Measurements from ENCODE around the gene CGB7. TPM values are rescaled to one million over a fixed set of nuclear protein-coding genes. Genes with fewer than 3 reads are reported as not detected.

The CGB7 gene
- 0.31 TPM in 1 of 2 replicates, not detected in the other for total RNA-seq (ENCODE audit: low replicate concordance)

DNA sequence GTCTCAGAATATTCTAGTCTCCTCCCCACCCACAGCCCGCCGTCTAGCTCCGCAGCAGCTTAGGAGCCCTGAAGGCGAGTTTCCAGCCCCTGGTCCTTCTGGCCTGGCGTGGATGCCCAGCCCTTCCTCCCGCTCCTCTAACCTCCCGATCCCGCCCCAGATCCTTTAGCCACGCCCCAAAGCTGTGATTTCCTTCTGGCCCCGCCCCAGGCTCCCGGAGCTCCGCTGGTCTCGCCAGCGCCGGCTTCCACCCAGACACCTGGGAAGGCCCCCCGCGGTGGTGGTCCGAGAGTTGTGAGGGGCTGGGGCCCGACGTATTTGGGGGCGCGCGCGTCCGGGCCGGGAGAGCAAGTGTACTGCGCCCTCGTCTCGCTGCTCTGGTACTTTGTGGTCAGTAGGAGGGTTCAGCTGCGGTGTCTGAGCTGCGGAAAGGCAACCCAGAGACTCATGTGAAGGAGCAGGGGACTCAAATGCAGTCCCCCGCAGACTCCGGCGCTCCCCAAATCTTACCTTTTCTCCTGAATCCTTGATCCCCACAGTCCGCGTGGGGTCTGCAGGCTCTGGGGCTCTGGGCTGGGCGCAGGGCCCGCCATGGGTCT is at the start of gene CGB7:
TSS of gene CGB7 (minus strand) at position 114 of the 599 bp plus-strand sequence. CDS start 2,374 bp downstream, outside the sequence.
- peaks cover 13% of the 10 kb centered on the region for H3K4me1 ChIP-seq
- no peaks in the 10 kb centered on the region for H3K9me3 ChIP-seq (ENCODE audit: low read depth)
- TF ChIP-seq EZH2phosphoT487 (IDR thresholded peaks at IDR 0.05) (no peak), EZH2 (IDR thresholded peaks at IDR 0.05) (no peak)
- TF ChIP-seq, protein P1, sequence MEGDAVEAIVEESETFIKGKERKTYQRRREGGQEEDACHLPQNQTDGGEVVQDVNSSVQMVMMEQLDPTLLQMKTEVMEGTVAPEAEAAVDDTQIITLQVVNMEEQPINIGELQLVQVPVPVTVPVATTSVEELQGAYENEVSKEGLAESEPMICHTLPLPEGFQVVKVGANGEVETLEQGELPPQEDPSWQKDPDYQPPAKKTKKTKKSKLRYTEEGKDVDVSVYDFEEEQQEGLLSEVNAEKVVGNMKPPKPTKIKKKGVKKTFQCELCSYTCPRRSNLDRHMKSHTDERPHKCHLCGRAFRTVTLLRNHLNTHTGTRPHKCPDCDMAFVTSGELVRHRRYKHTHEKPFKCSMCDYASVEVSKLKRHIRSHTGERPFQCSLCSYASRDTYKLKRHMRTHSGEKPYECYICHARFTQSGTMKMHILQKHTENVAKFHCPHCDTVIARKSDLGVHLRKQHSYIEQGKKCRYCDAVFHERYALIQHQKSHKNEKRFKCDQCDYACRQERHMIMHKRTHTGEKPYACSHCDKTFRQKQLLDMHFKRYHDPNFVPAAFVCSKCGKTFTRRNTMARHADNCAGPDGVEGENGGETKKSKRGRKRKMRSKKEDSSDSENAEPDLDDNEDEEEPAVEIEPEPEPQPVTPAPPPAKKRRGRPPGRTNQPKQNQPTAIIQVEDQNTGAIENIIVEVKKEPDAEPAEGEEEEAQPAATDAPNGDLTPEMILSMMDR (IDR thresholded peaks at IDR 0.05) = no peak
- no peak within 1 kb of the TSS for H3K9ac ChIP-seq
- H3K27me3 ChIP-seq = peaks cover 65% of the 10 kb centered on the region
- peak within 1 kb of the TSS; percentile 78 for H3K4me3 Mint-ChIP-seq
- peak within 1 kb of the TSS; percentile 75 for H2AFZ ChIP-seq (replicated peaks)
- H3K36me3 ChIP-seq = no peaks in the 10 kb centered on the region
- H4K20me1 ChIP-seq (ENCODE audit: low read depth) = peaks cover 5% of the 10 kb centered on the region
- no peaks in the 10 kb centered on the region for H3K9me3 Mint-ChIP-seq
- H3K4me1 Mint-ChIP-seq = peaks cover 22% of the 10 kb centered on the region
- H3F3A ChIP-seq (ENCODE audit: low read depth) = no peaks in the 10 kb centered on the region
- H3K36me3 Mint-ChIP-seq = no peaks in the 10 kb centered on the region
- no peak within 1 kb of the TSS for H3K27ac ChIP-seq
- no peaks in the 10 kb centered on the region for H3K79me2 ChIP-seq (ENCODE audit: low read depth)
- peaks cover 44% of the 10 kb centered on the region for H3K27me3 Mint-ChIP-seq (ENCODE audit: insufficient read depth, low read depth)
- peak; percentile 87 for DNase-seq (ENCODE audit: low spot score)
- no peak within 1 kb of the TSS for H3K27ac Mint-ChIP-seq
- peak within 1 kb of the TSS; percentile 48 for H3K4me3 ChIP-seq
- H3K4me2 ChIP-seq = peak within 1 kb of the TSS; percentile 76

- Histone ChIP-seq H3K27me3 (no peaks in the 10 kb centered on the region), H3K4me2 (no peak overlapping the region), H3K4me1 (no peaks in the 10 kb centered on the region), H4K20me1 (ENCODE audit: low read depth) (peaks cover 75% of the 10 kb centered on the region), H3K36me3 (no peaks in the 10 kb centered on the region), H3K4me3 (no peak overlapping the region), H3K27ac (no peak overlapping the region), H3F3A (ENCODE audit: low read depth) (peaks cover 63% of the 10 kb centered on the region), H3K9me3 (ENCODE audit: low read depth) (no peaks in the 10 kb centered on the region), H3K79me2 (ENCODE audit: low read depth) (peaks cover 10% of the 10 kb centered on the region), H2AFZ (replicated peaks) (no peak overlapping the region), H3K9ac (no peak overlapping the region)
- peaks cover 5% of the 10 kb centered on the region for H3K27me3 Mint-ChIP-seq (ENCODE audit: insufficient read depth, low read depth)
- H3K27ac Mint-ChIP-seq = no peak overlapping the region
- DNase-seq (ENCODE audit: low spot score) = peak; percentile 76
- TF ChIP-seq, protein P1 (IDR thresholded peaks at IDR 0.05) = peak; percentile 91
- TF ChIP-seq EZH2phosphoT487 (IDR thresholded peaks at IDR 0.05) = no peak
- no peak for TF ChIP-seq EZH2 (IDR thresholded peaks at IDR 0.05)
- peaks cover 3% of the 10 kb centered on the region for H3K4me1 Mint-ChIP-seq
- H3K4me3 Mint-ChIP-seq = no peak overlapping the region
- H3K36me3 Mint-ChIP-seq = peaks cover 34% of the 10 kb centered on the region
- H3K9me3 Mint-ChIP-seq = no peaks in the 10 kb centered on the region
Measured at GRCh38 chr19:49106648-49107135, 49.1 kb upstream of the CGB7 start.

DNA sequence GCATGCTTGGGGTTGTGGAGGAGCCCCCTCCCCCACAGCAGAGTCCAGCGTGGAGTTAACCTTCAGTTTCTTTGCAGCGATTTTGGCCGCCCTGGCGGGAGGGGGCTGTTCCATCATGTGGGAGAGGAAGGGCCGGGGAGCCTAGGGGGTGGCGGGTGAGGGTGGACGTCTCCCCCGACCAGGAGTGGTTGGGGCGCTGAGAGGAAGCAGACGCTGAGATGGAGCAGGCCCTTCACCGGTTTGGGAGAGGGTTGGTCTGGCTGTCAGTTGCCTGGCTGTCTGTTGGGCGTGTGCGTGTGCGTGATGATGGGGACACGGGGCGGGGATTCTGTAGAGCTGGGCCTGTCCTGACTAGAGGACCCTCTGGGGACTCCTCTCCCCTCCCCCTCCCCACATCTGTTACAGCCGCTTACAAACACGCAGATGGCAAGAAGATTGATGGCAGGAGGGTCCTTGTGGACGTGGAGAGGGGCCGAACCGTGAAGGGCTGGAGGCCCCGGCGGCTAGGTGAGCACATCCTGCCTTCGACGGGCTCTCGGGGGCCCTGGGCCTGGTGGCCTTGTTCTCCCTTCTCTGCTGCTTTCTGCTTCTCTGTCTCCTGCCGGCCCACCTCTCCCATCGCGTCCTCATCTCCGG is 46.8 kb upstream of the CGB7 start:
- Histone ChIP-seq H3F3A (ENCODE audit: low read depth) (peaks cover 62% of the 10 kb centered on the region), H3K79me2 (ENCODE audit: low read depth) (peaks cover 28% of the 10 kb centered on the region), H3K4me3 (no peak overlapping the region), H2AFZ (replicated peaks) (no peak overlapping the region), H3K27me3 (no peaks in the 10 kb centered on the region), H3K27ac (no peak overlapping the region), H3K9ac (no peak overlapping the region), H3K36me3 (peaks cover 1% of the 10 kb centered on the region), H3K4me1 (no peaks in the 10 kb centered on the region), H3K9me3 (ENCODE audit: low read depth) (no peaks in the 10 kb centered on the region), H4K20me1 (ENCODE audit: low read depth) (peaks cover 86% of the 10 kb centered on the region), H3K4me2 (no peak overlapping the region)
- TF ChIP-seq, protein P1 (IDR thresholded peaks at IDR 0.05) = no peak
- TF ChIP-seq EZH2 (IDR thresholded peaks at IDR 0.05) (no peak), EZH2phosphoT487 (IDR thresholded peaks at IDR 0.05) (no peak)
- H3K27ac Mint-ChIP-seq = no peak overlapping the region
- peaks cover 45% of the 10 kb centered on the region for H3K36me3 Mint-ChIP-seq
- peaks cover 3% of the 10 kb centered on the region for H3K27me3 Mint-ChIP-seq (ENCODE audit: insufficient read depth, low read depth)
- no peaks in the 10 kb centered on the region for H3K9me3 Mint-ChIP-seq
- no peak for DNase-seq (ENCODE audit: low spot score)
- H3K4me3 Mint-ChIP-seq = no peak overlapping the region
- peaks cover 6% of the 10 kb centered on the region for H3K4me1 Mint-ChIP-seq

Data from neural progenitor cell (in vitro differentiated cells).